Endometrium (tissue), 2 donors: ENCODE results near the gene MAPK8IP1.
"Not testable (repeated sequence)": the region's sequence is repeated elsewhere in the genome, so short reads cannot be mapped to it uniquely, and the experiment has no call there.

Experiments used
- FAIRE-seq: peaks from 2 replicates; lab custom pipeline; 2012; peaks lifted over from hg19 to GRCh38; lab: Jason Lieb, UNC
- donor health status: control.
- donor health status: control.

The MAPK8IP1 gene

DNA sequence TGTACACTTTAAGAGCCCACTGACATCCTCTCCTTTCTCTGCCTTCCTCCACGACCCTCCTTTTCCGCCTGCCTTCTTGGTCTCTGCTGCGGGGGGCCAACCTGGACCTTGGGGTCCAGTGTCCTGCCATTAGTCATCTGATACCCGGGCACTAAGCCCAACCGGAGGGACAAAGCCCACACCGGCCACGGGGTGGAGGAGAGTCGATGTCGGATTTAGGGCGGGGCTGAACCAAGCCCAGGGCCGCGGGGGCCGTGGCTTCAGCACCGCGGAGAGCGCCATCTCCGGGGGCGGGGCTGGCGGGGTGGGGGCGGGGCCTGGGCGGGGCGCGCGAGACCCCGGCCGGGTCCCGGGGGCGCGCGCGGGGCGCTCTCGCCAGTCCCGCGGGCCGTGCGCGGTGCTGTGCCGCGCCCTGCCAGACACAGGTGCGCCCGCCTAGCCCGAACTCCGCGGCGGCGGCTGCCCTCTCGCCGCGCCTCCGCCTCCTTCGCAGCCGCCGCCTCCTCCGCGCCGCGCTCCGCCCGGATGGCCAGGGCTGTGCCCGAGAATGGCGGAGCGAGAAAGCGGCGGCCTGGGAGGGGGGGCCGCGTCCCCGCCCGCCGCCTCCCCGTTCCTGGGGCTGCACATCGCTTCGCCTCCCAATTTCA, at the start of gene MAPK8IP1:
TSS of gene MAPK8IP1 (plus strand) at position 378 of the 647 bp plus-strand sequence. CDS start at position 548, 170 bp downstream.
- no peak for FAIRE-seq

DNA sequence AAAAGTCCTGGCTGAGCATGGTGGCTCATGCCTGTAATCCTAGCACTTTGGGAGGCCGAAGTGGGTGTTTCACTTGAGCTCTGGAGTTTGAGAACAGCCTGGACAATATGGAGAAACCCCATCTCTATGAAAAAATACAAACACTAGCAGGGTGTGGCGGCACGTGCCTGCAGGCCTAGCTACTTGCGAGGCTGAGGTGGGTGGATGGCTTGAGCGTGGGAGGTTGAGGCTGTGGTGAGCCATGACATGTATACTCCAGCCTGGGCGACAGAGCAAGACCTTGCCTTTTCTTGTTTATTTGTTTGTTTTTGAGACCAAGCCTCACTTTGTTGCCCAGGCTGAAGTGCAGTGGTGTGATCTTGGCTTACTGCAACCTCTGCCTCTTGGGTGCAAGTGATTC, 46.2 kb upstream of the MAPK8IP1 start:
- no peak for FAIRE-seq

GRCh38 chr11:45840251-45840650, 45.2 kb upstream of the MAPK8IP1 start:
- not testable (repeated sequence) for FAIRE-seq

DNA sequence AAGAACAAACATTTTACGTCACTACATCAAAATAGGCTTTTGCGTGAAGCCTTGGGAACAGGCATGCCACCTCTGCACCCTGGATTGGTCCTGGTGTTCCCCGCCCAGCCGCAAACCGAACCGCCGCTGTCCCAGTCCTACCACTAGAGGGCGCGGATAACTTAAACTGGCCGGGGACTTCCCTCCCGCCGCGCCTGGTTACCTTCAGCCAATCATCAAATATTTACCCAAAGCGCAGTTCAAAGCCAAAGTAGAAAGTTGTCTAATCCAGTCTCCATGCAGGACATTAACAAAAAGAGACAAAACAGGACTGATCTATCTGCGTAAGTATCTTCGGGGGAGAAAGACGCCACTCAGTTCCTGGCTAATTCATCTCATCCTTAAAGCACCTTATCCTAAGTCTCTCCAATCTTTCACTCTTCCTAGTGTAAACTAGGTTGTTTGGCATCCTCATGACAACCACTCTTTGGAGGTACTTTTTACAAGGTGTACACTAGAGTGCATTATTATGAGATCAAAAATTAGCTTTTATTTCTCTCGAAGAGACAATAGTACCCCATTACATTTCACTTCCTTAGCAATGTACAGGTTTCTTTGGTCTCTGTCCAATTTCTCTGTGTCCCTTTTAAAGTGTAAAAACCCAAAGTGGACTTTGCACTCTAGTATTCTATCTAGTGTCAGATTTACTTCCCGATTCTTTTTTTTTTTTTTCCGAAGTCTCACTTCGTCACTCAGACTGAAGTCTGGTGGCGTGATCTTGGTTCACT, 42.1 kb upstream of the MAPK8IP1 start:
- peak; percentile 4 for FAIRE-seq

DNA sequence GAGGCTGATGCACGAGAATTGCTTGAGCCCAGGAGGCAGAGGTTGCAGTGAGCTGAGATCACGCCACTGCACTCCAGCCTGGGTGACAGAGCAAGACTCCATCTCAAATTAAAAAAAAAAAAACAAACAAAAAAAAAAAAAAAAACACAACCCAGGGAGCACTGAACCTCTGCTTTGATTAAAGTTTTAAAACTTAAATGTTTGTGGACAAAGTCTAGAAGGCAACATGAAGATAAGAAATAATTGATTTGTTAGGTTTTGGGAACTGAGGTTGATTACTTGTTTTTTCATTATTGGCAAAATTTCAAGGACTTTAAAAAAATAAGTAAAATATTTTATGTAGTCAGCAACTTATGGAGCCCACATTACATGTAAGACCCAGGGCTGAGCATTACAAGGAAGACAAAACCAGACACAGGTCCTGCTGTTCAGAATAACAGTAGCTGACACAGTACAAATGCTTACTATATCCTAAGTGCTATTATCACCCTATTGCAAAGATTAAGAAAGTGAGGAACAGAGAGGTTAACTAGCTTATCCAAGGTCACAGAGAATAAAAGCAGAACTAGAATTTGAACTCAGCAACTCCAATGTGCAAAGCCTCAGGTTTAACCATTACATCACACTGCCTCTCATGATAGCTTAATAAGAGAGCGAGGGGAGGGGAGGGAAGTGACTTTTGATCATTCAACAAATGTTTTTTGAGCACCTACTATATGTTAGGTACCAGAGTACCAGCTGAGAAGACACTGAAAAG, 40.5 kb upstream of the MAPK8IP1 start:
- no peak for FAIRE-seq

DNA sequence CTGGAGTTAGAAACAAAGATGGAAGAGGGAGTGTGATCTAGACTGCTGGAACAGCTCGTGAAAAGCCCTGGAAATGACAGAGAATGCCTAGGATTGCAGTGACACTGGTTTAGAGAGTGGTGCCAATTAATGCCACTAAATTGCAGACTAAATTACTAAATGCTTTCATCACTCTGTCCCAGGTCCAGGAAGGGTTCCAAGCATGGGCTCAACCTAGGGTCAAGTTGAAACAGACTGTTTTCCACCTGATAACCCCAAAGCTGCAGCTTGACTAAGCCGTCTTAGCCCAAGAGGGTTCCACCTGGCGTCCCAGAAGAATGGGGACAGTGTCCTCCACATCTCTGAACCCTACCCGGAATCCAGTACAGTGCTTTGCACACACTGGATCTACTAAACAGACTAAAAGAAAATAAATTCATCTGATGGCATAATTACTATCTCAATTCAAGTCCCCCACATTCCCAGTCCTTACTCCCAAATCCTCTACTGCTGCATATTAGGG, 39.2 kb upstream of the MAPK8IP1 start:
- FAIRE-seq: no peak

- peak; percentile 83 for FAIRE-seq
Measured at GRCh38 chr11:45846974-45847910, 38.2 kb upstream of the MAPK8IP1 start, which contains the start of gene CRY2. TSS of gene CRY2 (plus strand) at chr11:45847475. CDS start at chr11:45847491, 16 bp downstream.

DNA sequence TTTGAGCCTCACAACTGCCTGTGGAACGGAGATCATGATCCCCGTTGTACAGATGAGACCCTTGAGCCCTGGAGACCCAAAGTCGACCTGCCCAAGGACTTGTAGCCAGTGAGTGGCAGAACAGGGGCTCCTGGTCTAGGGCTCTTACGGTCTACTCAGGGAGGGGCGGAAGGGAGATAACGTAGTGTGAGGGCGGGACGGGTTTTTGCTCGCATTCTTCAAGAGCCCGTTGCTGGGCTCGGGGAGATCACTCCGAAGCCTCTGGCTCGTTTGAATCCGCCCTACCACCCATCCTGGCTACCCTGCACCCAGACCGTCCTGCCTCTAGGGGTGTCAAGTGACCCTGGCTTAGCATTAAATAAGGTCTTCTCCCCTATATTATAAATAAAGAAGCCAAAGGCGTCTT, 37.5 kb upstream of the MAPK8IP1 start:
- FAIRE-seq: no peak

DNA sequence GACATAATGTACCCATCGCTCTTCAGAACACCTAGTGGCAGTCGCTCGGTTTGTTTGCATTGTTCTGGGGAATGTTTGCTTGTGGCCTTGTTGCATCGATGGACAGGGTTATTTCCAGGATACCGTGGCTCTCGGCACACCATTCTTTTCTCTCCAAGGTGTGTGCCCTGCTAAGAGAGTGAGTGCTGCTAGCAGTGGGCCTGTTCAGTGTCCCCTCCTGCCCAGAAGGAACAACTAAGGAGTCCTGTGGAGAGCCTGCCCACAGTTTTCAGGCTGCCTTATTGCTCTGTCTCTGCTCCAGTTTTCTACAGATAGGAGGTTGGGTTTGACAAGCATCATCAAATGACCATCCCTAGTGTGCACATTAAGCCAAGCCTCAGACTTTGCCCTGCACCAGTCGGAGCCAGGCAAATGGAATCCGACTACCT, 36.8 kb upstream of the MAPK8IP1 start:
- FAIRE-seq: no peak

DNA sequence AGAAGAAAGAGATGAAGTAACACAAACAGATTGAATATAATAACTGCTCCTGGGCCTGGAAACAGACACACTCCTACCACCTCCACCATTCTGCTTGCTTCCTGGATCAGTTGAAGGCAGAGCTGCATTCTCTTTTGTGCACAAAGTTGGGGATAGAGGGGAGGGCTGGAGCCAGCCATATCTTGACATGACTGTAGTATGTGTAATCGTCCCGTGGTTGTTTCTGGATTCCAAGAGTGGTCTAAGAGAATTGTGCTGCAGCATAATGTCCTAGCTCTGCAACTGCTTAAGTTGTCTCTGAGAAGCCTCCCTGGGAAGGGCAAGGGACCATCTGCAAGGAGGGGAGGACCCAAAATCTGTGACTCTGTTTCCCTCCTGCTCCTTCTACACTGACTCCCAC, 35.0 kb upstream of the MAPK8IP1 start:
- no peak for FAIRE-seq

DNA sequence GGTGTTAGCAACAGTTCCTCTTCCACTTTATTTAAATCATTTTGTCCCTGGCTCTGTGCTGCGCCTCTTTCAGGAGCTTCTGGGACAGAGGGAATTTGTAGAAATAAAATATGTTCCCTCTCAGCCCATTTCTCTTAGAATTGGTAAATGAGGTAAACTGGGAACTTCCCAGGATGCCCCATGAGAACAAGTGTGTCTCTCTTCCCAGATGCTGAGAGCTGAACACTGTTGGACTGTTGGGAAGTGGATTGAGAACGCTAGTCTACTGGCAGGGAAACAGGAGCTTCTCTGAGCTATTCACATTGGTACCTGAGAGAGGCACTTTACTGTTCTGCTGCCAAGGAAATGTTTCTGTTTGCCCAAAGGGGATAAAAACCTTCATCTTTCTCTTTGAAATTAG, 34.2 kb upstream of the MAPK8IP1 start:
- FAIRE-seq: no peak

- FAIRE-seq: no peak
Measured at GRCh38 chr11:45852018-45852711, 33.3 kb upstream of the MAPK8IP1 start.

- no peak for FAIRE-seq
Measured at GRCh38 chr11:45852712-45853101, 32.7 kb upstream of the MAPK8IP1 start.

- no peak for FAIRE-seq
Measured at GRCh38 chr11:45853332-45854219, 31.9 kb upstream of the MAPK8IP1 start.

DNA sequence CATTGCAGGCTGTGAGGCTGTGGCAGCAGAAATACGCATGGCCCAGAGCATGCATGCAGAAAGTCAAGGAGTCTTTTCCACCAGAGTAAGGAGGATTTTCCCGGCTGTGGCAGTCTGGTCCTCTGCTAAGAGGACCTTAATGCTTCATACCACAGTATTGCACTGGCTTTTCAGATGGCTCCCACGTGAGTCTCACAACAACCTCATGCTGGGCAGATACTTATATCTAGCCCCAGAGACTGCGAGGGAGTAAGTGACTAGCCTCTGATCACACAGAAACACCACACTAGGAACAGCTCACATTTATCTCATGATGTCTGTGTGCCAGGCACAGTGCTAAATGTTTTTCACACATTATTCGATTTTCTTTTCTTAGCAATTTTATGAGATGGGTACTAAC, 30.1 kb upstream of the MAPK8IP1 start:
- no peak for FAIRE-seq

GRCh38 chr11:45856044-45856468, 29.4 kb upstream of the MAPK8IP1 start:
- FAIRE-seq: no peak

DNA sequence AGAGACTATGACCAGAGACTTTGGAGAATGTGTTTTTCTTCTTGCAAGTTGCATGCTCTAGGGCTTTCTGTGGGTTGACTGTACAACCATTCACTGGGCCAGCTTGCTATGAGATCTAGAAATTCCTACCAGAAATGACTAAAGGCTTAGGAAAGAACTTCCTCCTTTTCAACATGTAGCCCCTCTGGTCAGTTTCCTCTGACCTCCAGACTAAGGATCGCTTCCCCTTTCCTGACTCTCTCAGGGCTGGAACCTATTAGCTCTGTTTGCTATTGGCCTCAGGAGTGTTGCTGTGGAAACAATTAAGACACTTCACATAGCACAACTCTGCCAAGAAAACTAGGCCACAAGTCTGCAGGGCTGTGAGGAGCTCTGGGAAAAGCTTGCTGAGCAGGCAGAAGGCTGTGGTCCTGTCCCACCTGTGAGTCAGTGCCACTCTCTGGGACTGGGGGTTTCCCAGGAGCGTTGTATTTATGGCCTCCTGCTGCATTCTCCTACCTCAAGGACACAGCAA, 27.4 kb upstream of the MAPK8IP1 start:
- FAIRE-seq: peak; percentile 8

GRCh38 chr11:45858751-45859398, 26.6 kb upstream of the MAPK8IP1 start:
- FAIRE-seq: no peak

DNA sequence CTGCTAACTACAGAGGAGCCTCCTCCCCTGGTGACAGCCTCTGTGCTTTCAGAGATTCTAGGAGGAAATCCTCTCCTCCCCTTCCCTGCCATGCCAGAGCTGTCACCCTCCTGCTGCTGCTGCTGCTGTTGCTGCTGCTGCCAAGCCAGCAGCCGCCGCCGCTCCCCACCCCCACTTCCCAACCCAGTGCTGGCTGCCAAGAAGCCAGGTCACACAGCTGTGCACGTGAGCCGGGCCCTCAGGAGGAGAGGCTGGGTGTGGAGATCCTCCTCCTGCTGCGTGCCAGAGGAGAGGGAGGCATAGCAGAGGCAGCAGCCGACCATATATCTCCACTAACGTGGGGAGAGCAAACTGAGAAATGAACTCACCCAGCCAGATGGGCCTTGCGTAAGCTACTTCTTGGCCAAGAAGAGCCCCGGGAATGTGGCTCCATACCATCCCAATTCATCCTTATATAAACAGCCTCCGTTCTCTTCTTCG, 25.8 kb upstream of the MAPK8IP1 start:
- no peak for FAIRE-seq
